Body of pancreas (tissue), 4 donors: Measurements from ENCODE around the gene TMEM208. TPM values are rescaled to one million over a fixed set of nuclear protein-coding genes. Genes with fewer than 3 reads are reported as not detected.

Experiments used
- ATAC-seq: fragments of 150-250 bp; one replicate; pipeline ENCODE4 v1.9.1; 2016
- DNase-seq, 4 donors: peaks; one replicate each; pipeline ENCODE4 v3.0.0-alpha.2; 2019
- H3K27ac ChIP-seq, 4 donors: fragments of 200-600 bp; sonication (generic); 1 replicate in 3 of 4; 2 replicates in 1 of 4; pipeline versions ENCODE4 v1.5.1 to v1.6.1; 2016 to 2019; ENCODE audit warnings: mild to moderate bottlenecking in 1 of 4, mixed read lengths in 1 of 4, moderate library complexity in 1 of 4
- H3K27me3 ChIP-seq, 2 donors: fragments of 200-600 bp; sonication (generic); one replicate each; pipeline ENCODE4 v1.6.0; 2016; ENCODE audit warnings: mild to moderate bottlenecking in 1 of 2
- H3K36me3 ChIP-seq, 2 donors: fragments of 200-600 bp; sonication (generic); replicated peaks in 1 of 2; 2 replicates each; pipeline ENCODE4 v1.5.1; 2016; ENCODE audit warnings: low read depth in 2 of 2; ENCODE audit not compliant: insufficient read depth in 1 of 2
- H3K4me1 ChIP-seq: fragments of 200-600 bp; sonication (generic); one replicate; pipeline ENCODE4 v1.6.0; 2016
- H3K4me3 ChIP-seq, 2 donors: fragments of 200-600 bp; sonication (generic); 1 replicate in 1 of 2; 2 replicates in 1 of 2; pipeline ENCODE4 v1.5.1; 2016 to 2019
- H3K9me3 ChIP-seq, 3 donors: fragments of 200-600 bp; sonication (generic); 1 replicate in 2 of 3; 2 replicates in 1 of 3; pipeline ENCODE4 v1.5.1; 2016
- CTCF ChIP-seq, 7 experiments: fragments of 450-650 bp in 4 of 7; fragments of 200-600 bp in 3 of 7; sonication (generic) in 3 of 7; IDR thresholded peaks; one replicate each; pipeline ENCODE4 v1.5.1; 2016 to 2019; ENCODE audit warnings: antibody characterized with exemption in 7 of 7
- POLR2A ChIP-seq, 3 donors: fragments of 450-650 bp; IDR thresholded peaks; one replicate each; pipeline ENCODE4 v1.6.1; 2016; ENCODE audit warnings: antibody characterized with exemption in 3 of 3, mild to moderate bottlenecking in 2 of 3
- WGBS, 2 donors: methylation state at CpG; one replicate each; pipeline ENCODE4 v1.1.5; 2017; 5-methylcytosine and 5-hydroxymethylcytosine counted together
- intact Hi-C: fragments of 100-400 bp; cut with DNase I; formaldehyde crosslinking; loops from one replicate; pipeline ENCODE4 v1.15.1; 2023
- total RNA-seq, 2 donors: library from RNA; depleted of rRNA; stranded (reverse); fragments of >200 nt; gene quantifications; one replicate each; pipeline ENCODE4 v1.1.0, GENCODE V29; 2016

TMEM208 gene
- total RNA-seq, 2 donors from 2014 or later: 35.8 to 48.1 TPM

- peaks cover 0 to 18% of the 10 kb centered on the region in 2 donors for H3K27me3 ChIP-seq
- H3K4me3 ChIP-seq: no peak overlapping the region
- no peaks in the 10 kb centered on the region for H3K9me3 ChIP-seq
- 20 to 30% methylated on average over 16 to 22 of the region's 22 CpGs for WGBS, 2 donors
- DNase-seq (no peak), ATAC-seq (no peak)
- no peaks in the 10 kb centered on the region for H3K36me3 ChIP-seq
- H3K4me1 ChIP-seq: peaks cover 38% of the 10 kb centered on the region
- no peak for TF ChIP-seq POLR2A (IDR thresholded peaks at IDR 0.05)
- no peak for TF ChIP-seq CTCF (IDR thresholded peaks at IDR 0.05)
- no peak overlapping the region for H3K27ac ChIP-seq
- intact Hi-C loops: no loop called here
Measured at GRCh38 chr16:67249178-67250044, 22.5 kb downstream of the TMEM208 start.

- WGBS, 2 donors: 67 to 84% methylated on average over 4 of the region's 4 CpGs
- H3K27me3 ChIP-seq: peaks cover 0 to 18% of the 10 kb centered on the region in 2 donors
- ATAC-seq (no peak), DNase-seq (no peak)
- no peak overlapping the region for H3K27ac ChIP-seq
- H3K9me3 ChIP-seq: no peaks in the 10 kb centered on the region
- peaks cover 33% of the 10 kb centered on the region for H3K4me1 ChIP-seq
- H3K4me3 ChIP-seq: no peak overlapping the region
- no peaks in the 10 kb centered on the region for H3K36me3 ChIP-seq
- intact Hi-C loops: no loop called here
- TF ChIP-seq POLR2A (IDR thresholded peaks at IDR 0.05) (no peak), CTCF (IDR thresholded peaks at IDR 0.05) (no peak)
Measured at GRCh38 chr16:67250045-67250327, 23.1 kb downstream of the TMEM208 start.

DNA sequence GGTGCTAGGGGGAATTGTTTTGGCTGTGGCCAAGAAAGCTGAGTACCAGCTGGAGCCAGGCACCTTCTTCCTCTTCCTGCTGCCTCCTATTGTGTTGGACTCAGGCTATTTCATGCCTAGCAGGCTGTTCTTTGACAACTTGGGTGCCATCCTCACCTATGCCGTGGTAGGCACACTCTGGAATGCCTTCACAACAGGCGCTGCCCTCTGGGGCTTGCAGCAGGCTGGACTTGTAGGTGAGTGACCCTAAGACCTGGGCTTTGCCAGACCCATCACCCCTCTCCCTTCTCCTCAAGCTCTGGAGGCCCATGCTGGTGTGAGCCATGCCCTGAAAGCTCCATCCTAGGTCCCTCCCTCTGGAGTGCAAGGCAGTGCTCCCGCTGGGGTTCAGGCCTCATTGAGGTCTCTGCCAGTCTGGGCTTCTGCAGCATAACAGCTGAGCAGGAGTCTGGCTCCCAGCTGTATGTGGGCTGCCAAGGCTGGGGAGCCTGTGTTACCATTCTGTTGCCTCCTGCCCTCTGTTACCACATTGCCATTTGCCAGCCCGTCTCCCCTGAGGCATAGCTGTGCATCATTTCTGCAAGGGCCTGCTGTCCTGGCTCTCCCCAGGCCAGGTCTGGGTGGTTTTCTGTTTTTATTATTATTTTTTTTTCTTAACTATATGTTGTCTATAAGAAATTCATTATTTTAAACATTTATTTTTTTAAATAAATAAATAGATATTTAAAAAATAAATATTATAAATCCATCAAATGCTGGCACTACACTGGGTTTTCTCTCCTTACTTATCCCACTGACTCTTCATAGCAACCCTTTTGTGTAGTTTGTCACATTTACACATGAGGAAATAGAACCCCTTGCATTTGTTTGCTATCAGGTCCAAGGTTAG is 25.9 kb downstream of the TMEM208 start:
- 74 to 96% methylated on average over 2 to 4 of the region's 4 CpGs for WGBS, 2 donors
- DNase-seq (no peak), ATAC-seq (no peak)
- Histone ChIP-seq H3K4me1 (peaks cover 17% of the 10 kb centered on the region), H3K9me3 (no peaks in the 10 kb centered on the region), H3K36me3 (no peaks in the 10 kb centered on the region), H3K27me3 (peaks cover 0 to 18% of the 10 kb centered on the region in 2 donors), H3K4me3 (no peak overlapping the region), H3K27ac (no peak overlapping the region)
- intact Hi-C loops: no loop called here
- TF ChIP-seq POLR2A (IDR thresholded peaks at IDR 0.05) (no peak), CTCF (IDR thresholded peaks at IDR 0.05) (no peak)

GRCh38 chr16:67254801-67255552 is 28.0 kb downstream of the TMEM208 start:
- intact Hi-C loops: no loop called here
- Histone ChIP-seq H3K4me3 (no peak overlapping the region), H3K27ac (no peak overlapping the region), H3K4me1 (no peaks in the 10 kb centered on the region), H3K27me3 (peaks cover 0 to 2% of the 10 kb centered on the region in 2 donors), H3K36me3 (no peaks in the 10 kb centered on the region), H3K9me3 (no peaks in the 10 kb centered on the region)
- TF ChIP-seq POLR2A (IDR thresholded peaks at IDR 0.05) (no peak), CTCF (IDR thresholded peaks at IDR 0.05) (no peak)
- 88 to 93% methylated on average over 15 to 18 of the region's 18 CpGs for WGBS, 2 donors
- DNase-seq (no peak), ATAC-seq (no peak)
